H9 (cell line): Measurements from ENCODE around the gene NUP214. TPM values are rescaled to one million over a fixed set of nuclear protein-coding genes. Genes with fewer than 3 reads are reported as not detected.
A peak's percentile ranks its signal among the peaks of the same experiment; 100 is the strongest.

Experiments used
- DNase-seq: peaks from one replicate; pipeline ENCODE4 v3.0.0-alpha.2; 2017
- H2AFZ ChIP-seq: one replicate; pipeline ENCODE4 v1.6.1; 2013; ENCODE audit warnings: mild to moderate bottlenecking, low read length, control low read depth, moderate library complexity
- H2AK5ac ChIP-seq: 2 replicates; pipeline ENCODE4 v1.6.1; 2013; ENCODE audit warnings: low read length, control low read depth, mixed read lengths; ENCODE audit not compliant: insufficient read length
- H2BK120ac ChIP-seq: one replicate; pipeline ENCODE4 v1.6.1; 2013; ENCODE audit warnings: low read depth, mild to moderate bottlenecking, low read length, control low read depth, inconsistent platforms; ENCODE audit not compliant: poor library complexity, severe bottlenecking
- H2BK12ac ChIP-seq: 2 replicates; pipeline ENCODE4 v1.6.1; 2013; ENCODE audit warnings: low read length, control low read depth, mixed read lengths, low read depth; ENCODE audit not compliant: insufficient read length
- H2BK15ac ChIP-seq: 2 replicates; pipeline ENCODE4 v1.6.1; 2013; ENCODE audit warnings: low read depth, low read length, control low read depth
- H2BK20ac ChIP-seq: one replicate; pipeline ENCODE4 v1.6.1; 2013; ENCODE audit warnings: low read depth, mild to moderate bottlenecking, low read length, control low read depth, inconsistent platforms; ENCODE audit not compliant: poor library complexity, severe bottlenecking
- H2BK5ac ChIP-seq: 2 replicates; pipeline ENCODE4 v1.6.1; 2013; ENCODE audit warnings: low read length, control low read depth, mixed read lengths; ENCODE audit not compliant: insufficient read length
- H3K14ac ChIP-seq: 2 replicates; pipeline ENCODE4 v1.6.1; 2013; ENCODE audit warnings: low read length, control low read depth; ENCODE audit not compliant: insufficient read depth
- H3K18ac ChIP-seq: 2 replicates; pipeline ENCODE4 v1.6.1; 2013; ENCODE audit warnings: low read depth, mild to moderate bottlenecking, mixed read lengths, low read length, control low read depth; ENCODE audit not compliant: insufficient read length
- H3K23ac ChIP-seq: 2 replicates; pipeline ENCODE4 v1.6.1; 2013; ENCODE audit warnings: low read length, control low read depth, mixed read lengths, low read depth; ENCODE audit not compliant: insufficient read length
- H3K23me2 ChIP-seq: 2 replicates; pipeline ENCODE4 v1.6.1; 2013; ENCODE audit warnings: low read depth, mild to moderate bottlenecking, mixed read lengths, low read length, control low read depth; ENCODE audit not compliant: insufficient read length, poor library complexity, severe bottlenecking
- H3K27ac ChIP-seq: 2 replicates; pipeline ENCODE4 v1.5.1; 2013; ENCODE audit warnings: low read length, control low read depth, mixed read lengths, low read depth; ENCODE audit not compliant: insufficient read length
- H3K27me3 ChIP-seq: 2 replicates; pipeline ENCODE4 v1.6.1; 2013; ENCODE audit warnings: low read length, control low read depth, inconsistent platforms; ENCODE audit not compliant: insufficient read depth
- H3K4ac ChIP-seq: 2 replicates; pipeline ENCODE4 v1.6.1; 2013; ENCODE audit warnings: low read depth, mild to moderate bottlenecking, control low read depth, inconsistent platforms, low read length, moderate library complexity
- H3K4me1 ChIP-seq: 2 replicates; pipeline ENCODE4 v1.6.1; 2013; ENCODE audit warnings: low read length, control low read depth, inconsistent platforms; ENCODE audit not compliant: insufficient read depth
- H3K4me2 ChIP-seq: 2 replicates; pipeline ENCODE4 v1.6.1; 2013; ENCODE audit warnings: low read length, control low read depth, mixed read lengths; ENCODE audit not compliant: insufficient read length, insufficient read depth
- H3K56ac ChIP-seq: 2 replicates; pipeline ENCODE4 v1.6.1; 2013; ENCODE audit warnings: low read depth, mild to moderate bottlenecking, mixed read lengths, low read length, control low read depth; ENCODE audit not compliant: insufficient read length
- H3K79me1 ChIP-seq: 2 replicates; pipeline ENCODE4 v1.6.1; 2013; ENCODE audit warnings: low read depth, mild to moderate bottlenecking, moderate library complexity, low read length, control low read depth, inconsistent platforms; ENCODE audit not compliant: insufficient read depth, poor library complexity, severe bottlenecking
- H3K79me2 ChIP-seq: 2 replicates; pipeline ENCODE4 v1.6.1; 2013; ENCODE audit warnings: low read length, control low read depth, inconsistent platforms; ENCODE audit not compliant: insufficient read depth
- H3K9ac ChIP-seq: 2 replicates; pipeline ENCODE4 v1.6.1; 2013; ENCODE audit warnings: low read length, control low read depth, mixed read lengths; ENCODE audit not compliant: insufficient read length; ENCODE audit errors: extremely low read depth
- H3K9me3 ChIP-seq: one replicate; pipeline ENCODE4 v1.6.1; 2013; ENCODE audit warnings: low read depth, low read length, inconsistent platforms; ENCODE audit not compliant: control insufficient read depth
- H3T11ph ChIP-seq: one replicate; pipeline ENCODE4 v1.6.1; 2013; ENCODE audit warnings: mild to moderate bottlenecking, low read length, control low read depth, inconsistent platforms
- H4K20me1 ChIP-seq: one replicate; pipeline ENCODE4 v1.6.1; 2013; ENCODE audit not compliant: control insufficient read depth, insufficient read length, insufficient read depth
- H4K5ac ChIP-seq: 2 replicates; pipeline ENCODE4 v1.6.1; 2013; ENCODE audit warnings: low read depth, mild to moderate bottlenecking, mixed read lengths, low read length, control low read depth; ENCODE audit not compliant: insufficient read length
- H4K8ac ChIP-seq: replicated peaks from 2 replicates; pipeline ENCODE4 v1.6.1; 2013; ENCODE audit warnings: low read length, control low read depth, mixed read lengths, low read depth; ENCODE audit not compliant: insufficient read length
- H4K91ac ChIP-seq: 2 replicates; pipeline ENCODE4 v1.6.1; 2013; ENCODE audit warnings: low read depth, mild to moderate bottlenecking, moderate library complexity, mixed read lengths, low read length, control low read depth; ENCODE audit not compliant: insufficient read length
- H3K27ac Mint-ChIP-seq, 3 experiments: 2 replicates in 2 of 3; 3 replicates in 1 of 3; pipeline ENCODE4 v1.8.0; 2020 to 2021; ENCODE audit warnings: mixed read lengths in 3 of 3, mild to moderate bottlenecking in 1 of 3, moderate library complexity in 1 of 3
- H3K27me3 Mint-ChIP-seq: 2 replicates; pipeline ENCODE4 v1.8.0; 2021; ENCODE audit warnings: low read depth, mild to moderate bottlenecking, moderate library complexity, mixed read lengths
- H3K36me3 Mint-ChIP-seq, 3 experiments: 2 replicates in 2 of 3; 3 replicates in 1 of 3; pipeline ENCODE4 v1.8.0; 2020 to 2021; ENCODE audit warnings: low read depth in 3 of 3, mixed read lengths in 3 of 3; ENCODE audit not compliant: insufficient read depth in 1 of 3
- H3K4me1 Mint-ChIP-seq, 2 experiments: 2 replicates each; pipeline ENCODE4 v1.8.0; 2020; ENCODE audit warnings: mixed read lengths in 2 of 2
- H3K4me3 Mint-ChIP-seq, 2 experiments: 2 replicates in 1 of 2; 3 replicates in 1 of 2; pipeline ENCODE4 v1.8.0; 2020 to 2021; ENCODE audit warnings: mild to moderate bottlenecking in 2 of 2, mixed read lengths in 2 of 2, moderate library complexity in 1 of 2
- H3K9me3 Mint-ChIP-seq, 2 experiments: 2 replicates in 1 of 2; 3 replicates in 1 of 2; pipeline ENCODE4 v1.8.0; 2020; ENCODE audit warnings: mild to moderate bottlenecking in 2 of 2, mixed read lengths in 2 of 2, moderate library complexity in 1 of 2
- CTCF ChIP-seq: fragments of 200-600 bp; sonication (generic); conservative IDR thresholded peaks from 3 replicates; pipeline ENCODE4 v1.8.0; 2021; ENCODE audit warnings: antibody characterized with exemption, mild to moderate bottlenecking
- WGBS: extraction: QIAGEN DNeasy Blood & Tissue Kit; methylation state at CpG from one replicate; pipeline ENCODE4 v1.1.7; 2013; ENCODE audit warnings: missing lambda C conversion rate, low lambda C conversion rate, mixed read lengths; ENCODE audit not compliant: insufficient read length; ENCODE audit errors: extremely low coverage; 5-methylcytosine and 5-hydroxymethylcytosine counted together
- total RNA-seq: library from RNA; stranded (reverse); gene quantifications from 2 replicates; pipeline ENCODE4 v1.2.1, GENCODE V29; 2021

The NUP214 gene
- total RNA-seq, 1 experiment from 2014 or later, result 53.8 TPM

GRCh38 chr9:131076347-131077195 lies 48.8 kb upstream of the NUP214 start:
- no peak for DNase-seq
- peak overlapping the region in 1 of 3 experiments; percentile 40; a peak in 1 of 7 replicates for H3K27ac Mint-ChIP-seq
- Histone ChIP-seq H2AK5ac (no peak overlapping the region), H2BK20ac (no peak overlapping the region), H3K79me1 (no peaks in the 10 kb centered on the region), H3T11ph (no peak overlapping the region), H3K18ac (no peak overlapping the region), H3K4ac (no peak overlapping the region), H3K79me2 (no peaks in the 10 kb centered on the region), H3K27ac (no peak overlapping the region), H3K4me2 (no peak overlapping the region), H4K20me1 (no peaks in the 10 kb centered on the region), H3K14ac (no peak overlapping the region), H3K4me1 (no peaks in the 10 kb centered on the region), H2BK120ac (no peak overlapping the region), H3K27me3 (no peaks in the 10 kb centered on the region), H3K56ac (no peak overlapping the region), H4K5ac (no peak overlapping the region), H4K91ac (no peak overlapping the region), H3K23me2 (no peaks in the 10 kb centered on the region), H3K23ac (no peak overlapping the region), H2BK5ac (no peak overlapping the region), H3K9ac (no peak overlapping the region), H2AFZ (no peak overlapping the region), H4K8ac (no peak overlapping the region), H3K9me3 (no peaks in the 10 kb centered on the region), H2BK15ac (no peak overlapping the region), H2BK12ac (no peak overlapping the region)
- H3K4me3 Mint-ChIP-seq, result no peak overlapping the region
- H3K4me1 Mint-ChIP-seq, result 0 out of 4 replicates have a peak, but pooled peaks cover 0 to 2% of the 10 kb centered on the region in 2 experiments
- H3K27me3 Mint-ChIP-seq, result no peaks in the 10 kb centered on the region; the same call in 1 of the 2 replicates
- no peak for TF ChIP-seq CTCF
- no CpG with 5 or more reads among the region's 15 CpGs for WGBS
- no peaks in the 10 kb centered on the region; a peak in 1 of 5 replicates for H3K9me3 Mint-ChIP-seq
- H3K36me3 Mint-ChIP-seq, result peaks cover 0 to 5% (median 0%) of the 10 kb centered on the region in 3 experiments; a peak in 1 of 7 replicates
